K562 (cell line): ENCODE measurements around the gene RABIF. TPM values are rescaled to one million over a fixed set of nuclear protein-coding genes. Genes with fewer than 3 reads are reported as not detected.

Experiments used
- ARNT ChIP-seq, 2 experiments: fragments of 450-650 bp; IDR thresholded peaks; 2 replicates each; pipeline ENCODE4 v1.6.1; 2016; ENCODE audit warnings: mild to moderate bottlenecking in 1 of 2
- DIDO1 ChIP-seq: fragments of 450-650 bp; IDR thresholded peaks from 2 replicates; pipeline ENCODE4 v1.6.1; 2016; ENCODE audit warnings: low read depth, missing biosample characterization, missing genetic modification characterization
- ERF ChIP-seq: fragments of 450-650 bp; formaldehyde crosslinking; IDR thresholded peaks from 2 replicates; pipeline ENCODE4 v1.4.0; 2020; ENCODE audit warnings: mild to moderate bottlenecking, mixed read lengths
- ESRRA ChIP-seq: fragments of 450-650 bp; IDR thresholded peaks from 2 replicates; pipeline ENCODE4 v1.6.1; 2014; ENCODE audit warnings: low read depth, mild to moderate bottlenecking, moderate library complexity, borderline replicate concordance
- GATA2 ChIP-seq: sonication (generic); formaldehyde crosslinking; IDR thresholded peaks from 2 replicates; pipeline ENCODE4 v1.4.0; 2020; ENCODE audit warnings: mild to moderate bottlenecking, missing genetic modification reagents
- GTF2A2 ChIP-seq: IDR thresholded peaks from 2 replicates; pipeline ENCODE4 v1.6.1; 2016; ENCODE audit warnings: mild to moderate bottlenecking, missing genetic modification characterization, missing compliant biosample characterization
- KHSRP ChIP-seq: fragments of 450-650 bp; IDR thresholded peaks from 2 replicates; pipeline ENCODE4 v1.6.1; 2017
- KLF1 ChIP-seq: fragments of 450-650 bp; IDR thresholded peaks from 2 replicates; pipeline ENCODE4 v1.6.1; 2016; ENCODE audit warnings: missing genetic modification characterization, missing compliant biosample characterization
- TBL1XR1 ChIP-seq, 2 experiments: IDR thresholded peaks; 2 replicates each; pipeline ENCODE4 v1.6.1; 2012; ENCODE audit warnings: improper control_type of control experiment in 2 of 2, low read length in 2 of 2, mild to moderate bottlenecking in 1 of 2
- TFAM ChIP-seq: fragments of 250-450 bp; sonication (Bioruptor Pico); conservative IDR thresholded peaks from 2 replicates; pipeline ENCODE4 v1.5.0; 2021; ENCODE audit warnings: mild to moderate bottlenecking, moderate library complexity
- polyA plus RNA-seq, 8 experiments: library from polyadenylated mRNA; depleted of rRNA in 4 of 8; stranded (reverse) in 5 of 8; unstranded in 3 of 8; fragments of >200 nt; fragmentation: Nextera tagmentation in 2 of 8; fragmentation: Illumina TruSeq in 1 of 8; extraction: Ambion mirVana in 2 of 8; extraction: Trizol in 1 of 8; gene quantifications; 2 replicates each; pipeline versions ENCODE4 v1.2.1 to v1.2.3, GENCODE V29; 2011 to 2014; ENCODE audit warnings: inconsistent platforms in 1 of 8, missing spikeins in 1 of 8
- total RNA-seq, 7 experiments: library from RNA; depleted of rRNA in 6 of 7; stranded (reverse); fragments of >200 nt in 6 of 7; fragmentation: Illumina TruSeq in 2 of 7; extraction: Trizol in 2 of 7; gene quantifications; 2 replicates each; pipeline versions ENCODE4 v1.2.1 to v1.2.3, GENCODE V29; 2011 to 2021; ENCODE audit warnings: low replicate concordance in 1 of 7
- TF ChIP-seq, protein P1 (sequence below), 2 experiments: fragments of 450-650 bp; formaldehyde crosslinking in 1 of 2; IDR thresholded peaks; 2 replicates each; pipeline versions ENCODE4 v1.4.0 to v1.6.1; 2014 to 2020; ENCODE audit warnings: mild to moderate bottlenecking in 2 of 2, borderline replicate concordance in 1 of 2, low read depth in 1 of 2
- TF ChIP-seq, protein P2 (sequence below), 2 experiments: IDR thresholded peaks in 1 of 2; conservative IDR thresholded peaks in 1 of 2; 2 replicates each; pipeline ENCODE4 v1.6.1; 2016; ENCODE audit warnings: low read depth in 2 of 2, mild to moderate bottlenecking in 1 of 2, missing compliant biosample characterization in 1 of 2, missing genetic modification characterization in 1 of 2, moderate library complexity in 1 of 2
- TF ChIP-seq, protein P3 (sequence below): fragments of 250-450 bp; sonication (Bioruptor Pico); IDR thresholded peaks from 2 replicates; pipeline ENCODE4 v1.5.0; 2020; ENCODE audit warnings: mild to moderate bottlenecking, borderline replicate concordance

The RABIF gene
- total and polyA plus RNA-seq, 9 of the 15 experiments (the other 6 are each of a cell fraction or from before 2014, with no cell fraction given): 7.4 to 20.1 (median 11.0) TPM

DNA sequence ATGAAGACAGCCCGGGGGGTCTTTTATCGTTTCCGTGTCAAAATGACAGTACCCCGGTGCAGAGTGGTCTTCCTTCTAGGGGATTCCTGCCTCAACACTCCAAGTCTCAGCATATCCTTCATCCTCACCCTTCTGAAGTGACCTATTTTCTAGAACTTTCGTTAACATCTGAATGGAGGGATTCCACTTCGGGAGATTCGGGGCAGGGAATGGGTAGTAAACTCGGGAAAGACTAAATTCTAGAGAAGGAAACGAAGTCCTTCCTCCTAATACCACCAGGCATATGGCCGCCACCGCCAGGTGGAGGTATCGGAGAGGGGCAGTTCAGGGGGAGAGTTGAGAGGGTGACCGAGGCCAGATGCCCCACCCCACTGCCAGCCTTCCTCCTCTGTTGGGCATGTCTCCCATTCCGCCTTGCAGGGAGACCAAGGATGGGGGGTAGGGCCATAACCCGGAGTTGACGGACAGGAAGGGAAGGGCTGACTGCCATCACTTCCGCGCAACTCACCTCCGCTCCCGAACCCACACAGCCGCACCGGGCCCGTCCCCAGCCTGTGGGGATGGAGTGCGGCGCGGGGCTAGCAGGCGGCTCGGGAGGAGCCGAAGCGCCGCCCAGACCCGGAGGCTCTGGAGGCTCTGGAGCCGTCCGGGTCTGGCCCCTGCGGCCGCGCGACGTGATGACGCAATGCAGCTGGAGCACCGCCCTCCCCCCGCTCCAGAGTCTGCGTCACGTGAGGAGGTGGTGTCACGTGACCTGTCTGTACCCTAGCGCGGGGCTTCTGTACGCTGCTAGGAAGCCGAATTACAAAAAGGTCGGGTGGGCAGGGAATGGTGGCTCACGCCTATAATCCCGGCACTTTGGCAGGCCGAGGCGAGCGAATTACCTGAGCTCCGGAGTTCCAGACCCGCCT lies 37.9 kb upstream of the RABIF start, which contains the start of gene KLHL12 (continued):
- TF ChIP-seq GATA2 (CRISPR knock-in tag) (no peak), TBL1XR1 (IDR thresholded peaks at IDR 0.05; ENCODE audit: low read length in 2 of 2) (peak in 1 of 2 experiments; percentile 44; a peak in 3 of 4 replicates), DIDO1 (peak; percentile 93), ARNT (IDR thresholded peaks at IDR 0.05) (peak; percentile 43 to 100; a peak in 3 of 4 replicates), TFAM (CRISPR knock-in tag) (no peak), GTF2A2 (tag) (no peak), KHSRP (peak; percentile 60; the same call in 1 of the 2 replicates), ESRRA (peak; percentile 70), KLF1 (tag) (0 out of 2 replicates have a peak, but pooled peaks have one; percentile 79), ERF (peak; percentile 29)
- TF ChIP-seq, protein P1, sequence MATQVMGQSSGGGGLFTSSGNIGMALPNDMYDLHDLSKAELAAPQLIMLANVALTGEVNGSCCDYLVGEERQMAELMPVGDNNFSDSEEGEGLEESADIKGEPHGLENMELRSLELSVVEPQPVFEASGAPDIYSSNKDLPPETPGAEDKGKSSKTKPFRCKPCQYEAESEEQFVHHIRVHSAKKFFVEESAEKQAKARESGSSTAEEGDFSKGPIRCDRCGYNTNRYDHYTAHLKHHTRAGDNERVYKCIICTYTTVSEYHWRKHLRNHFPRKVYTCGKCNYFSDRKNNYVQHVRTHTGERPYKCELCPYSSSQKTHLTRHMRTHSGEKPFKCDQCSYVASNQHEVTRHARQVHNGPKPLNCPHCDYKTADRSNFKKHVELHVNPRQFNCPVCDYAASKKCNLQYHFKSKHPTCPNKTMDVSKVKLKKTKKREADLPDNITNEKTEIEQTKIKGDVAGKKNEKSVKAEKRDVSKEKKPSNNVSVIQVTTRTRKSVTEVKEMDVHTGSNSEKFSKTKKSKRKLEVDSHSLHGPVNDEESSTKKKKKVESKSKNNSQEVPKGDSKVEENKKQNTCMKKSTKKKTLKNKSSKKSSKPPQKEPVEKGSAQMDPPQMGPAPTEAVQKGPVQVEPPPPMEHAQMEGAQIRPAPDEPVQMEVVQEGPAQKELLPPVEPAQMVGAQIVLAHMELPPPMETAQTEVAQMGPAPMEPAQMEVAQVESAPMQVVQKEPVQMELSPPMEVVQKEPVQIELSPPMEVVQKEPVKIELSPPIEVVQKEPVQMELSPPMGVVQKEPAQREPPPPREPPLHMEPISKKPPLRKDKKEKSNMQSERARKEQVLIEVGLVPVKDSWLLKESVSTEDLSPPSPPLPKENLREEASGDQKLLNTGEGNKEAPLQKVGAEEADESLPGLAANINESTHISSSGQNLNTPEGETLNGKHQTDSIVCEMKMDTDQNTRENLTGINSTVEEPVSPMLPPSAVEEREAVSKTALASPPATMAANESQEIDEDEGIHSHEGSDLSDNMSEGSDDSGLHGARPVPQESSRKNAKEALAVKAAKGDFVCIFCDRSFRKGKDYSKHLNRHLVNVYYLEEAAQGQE (IDR thresholded peaks at IDR 0.05; ENCODE audit: borderline replicate concordance): peak; percentile 98
- TF ChIP-seq, protein P1 (CRISPR knock-in tag; IDR thresholded peaks at IDR 0.05; ENCODE audit: low read depth): peak; percentile 72
- TF ChIP-seq, protein P2, sequence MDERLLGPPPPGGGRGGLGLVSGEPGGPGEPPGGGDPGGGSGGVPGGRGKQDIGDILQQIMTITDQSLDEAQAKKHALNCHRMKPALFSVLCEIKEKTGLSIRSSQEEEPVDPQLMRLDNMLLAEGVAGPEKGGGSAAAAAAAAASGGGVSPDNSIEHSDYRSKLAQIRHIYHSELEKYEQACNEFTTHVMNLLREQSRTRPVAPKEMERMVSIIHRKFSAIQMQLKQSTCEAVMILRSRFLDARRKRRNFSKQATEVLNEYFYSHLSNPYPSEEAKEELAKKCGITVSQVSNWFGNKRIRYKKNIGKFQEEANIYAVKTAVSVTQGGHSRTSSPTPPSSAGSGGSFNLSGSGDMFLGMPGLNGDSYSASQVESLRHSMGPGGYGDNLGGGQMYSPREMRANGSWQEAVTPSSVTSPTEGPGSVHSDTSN (CRISPR knock-in tag; IDR thresholded peaks at IDR 0.05; ENCODE audit: low read depth): no peak
- TF ChIP-seq, protein P2 (tag; conservative IDR thresholded peaks at IDR 0.05; ENCODE audit: low read depth): no peak
- TF ChIP-seq, protein P3, sequence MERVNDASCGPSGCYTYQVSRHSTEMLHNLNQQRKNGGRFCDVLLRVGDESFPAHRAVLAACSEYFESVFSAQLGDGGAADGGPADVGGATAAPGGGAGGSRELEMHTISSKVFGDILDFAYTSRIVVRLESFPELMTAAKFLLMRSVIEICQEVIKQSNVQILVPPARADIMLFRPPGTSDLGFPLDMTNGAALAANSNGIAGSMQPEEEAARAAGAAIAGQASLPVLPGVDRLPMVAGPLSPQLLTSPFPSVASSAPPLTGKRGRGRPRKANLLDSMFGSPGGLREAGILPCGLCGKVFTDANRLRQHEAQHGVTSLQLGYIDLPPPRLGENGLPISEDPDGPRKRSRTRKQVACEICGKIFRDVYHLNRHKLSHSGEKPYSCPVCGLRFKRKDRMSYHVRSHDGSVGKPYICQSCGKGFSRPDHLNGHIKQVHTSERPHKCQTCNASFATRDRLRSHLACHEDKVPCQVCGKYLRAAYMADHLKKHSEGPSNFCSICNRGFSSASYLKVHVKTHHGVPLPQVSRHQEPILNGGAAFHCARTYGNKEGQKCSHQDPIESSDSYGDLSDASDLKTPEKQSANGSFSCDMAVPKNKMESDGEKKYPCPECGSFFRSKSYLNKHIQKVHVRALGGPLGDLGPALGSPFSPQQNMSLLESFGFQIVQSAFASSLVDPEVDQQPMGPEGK: no peak
